HK-2 (cell line): ENCODE data around the gene TSPAN4.

ENCODE experiments used
- DNase-seq: peaks from one replicate; pipeline ENCODE4 v3.0.0-alpha.2; 2018; ENCODE audit not compliant: unreplicated experiment

The TSPAN4 gene

DNA sequence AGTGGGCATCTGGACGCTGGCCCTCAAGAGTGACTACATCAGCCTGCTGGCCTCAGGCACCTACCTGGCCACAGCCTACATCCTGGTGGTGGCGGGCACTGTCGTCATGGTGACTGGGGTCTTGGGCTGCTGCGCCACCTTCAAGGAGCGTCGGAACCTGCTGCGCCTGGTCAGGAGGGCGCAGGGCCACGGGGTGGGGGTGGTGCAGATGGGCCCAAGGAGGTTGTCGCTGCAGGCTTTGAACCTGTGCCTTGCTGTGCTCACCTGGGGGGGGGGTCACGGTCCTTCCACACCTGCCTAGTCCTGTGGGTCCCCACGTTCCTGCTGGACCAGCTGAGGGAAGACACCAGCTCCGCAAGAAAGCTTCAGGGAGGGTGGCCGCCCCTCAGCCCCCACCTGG is 6.4 kb upstream of the TSPAN4 start:
- no peak for DNase-seq

DNA sequence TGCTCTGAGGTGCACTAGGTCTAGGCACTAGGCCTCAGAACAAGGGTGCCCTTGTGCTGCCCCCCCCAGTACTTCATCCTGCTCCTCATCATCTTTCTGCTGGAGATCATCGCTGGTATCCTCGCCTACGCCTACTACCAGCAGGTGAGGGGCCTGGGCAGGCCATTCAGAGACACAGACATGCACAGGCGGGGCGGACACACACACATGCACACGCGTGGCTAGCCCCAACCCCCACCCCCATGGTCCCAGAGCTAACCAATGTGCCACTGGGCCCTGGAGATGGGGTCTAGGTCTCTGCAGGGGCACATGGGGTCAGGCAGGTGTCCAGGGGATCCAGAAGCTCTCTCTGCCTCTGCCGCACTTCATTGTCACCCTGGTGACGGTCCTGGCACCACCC is 6.0 kb upstream of the TSPAN4 start:
- no peak for DNase-seq

DNA sequence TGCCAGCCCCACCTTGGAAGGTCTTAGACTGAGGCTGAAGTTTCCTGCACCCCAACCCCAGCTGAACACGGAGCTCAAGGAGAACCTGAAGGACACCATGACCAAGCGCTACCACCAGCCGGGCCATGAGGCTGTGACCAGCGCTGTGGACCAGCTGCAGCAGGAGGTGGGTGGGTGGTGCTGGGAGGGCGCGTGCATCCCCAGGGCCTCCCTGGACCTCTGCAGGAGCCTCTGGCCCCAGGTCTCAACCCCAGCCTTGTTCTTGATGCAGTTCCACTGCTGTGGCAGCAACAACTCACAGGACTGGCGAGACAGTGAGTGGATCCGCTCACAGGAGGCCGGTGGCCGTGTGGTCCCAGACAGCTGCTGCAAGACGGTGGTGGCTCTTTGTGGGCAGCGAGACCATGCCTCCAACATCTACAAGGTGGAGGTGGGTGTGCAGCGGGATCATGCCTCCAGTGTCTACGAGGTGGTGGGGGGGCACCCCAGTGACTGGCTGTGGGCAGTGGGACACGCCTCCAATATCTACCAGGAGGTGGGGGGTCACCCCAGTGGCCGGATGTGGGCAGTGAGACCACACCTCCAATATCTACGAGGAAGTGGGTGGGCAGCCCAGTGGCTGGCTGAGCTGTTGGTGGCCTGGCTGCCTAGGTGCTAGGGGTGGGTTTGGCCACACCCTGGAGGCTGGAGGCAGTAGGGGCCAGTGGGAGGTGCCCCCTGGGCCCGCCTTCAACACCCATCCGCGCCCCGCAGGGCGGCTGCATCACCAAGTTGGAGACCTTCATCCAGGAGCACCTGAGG is 5.3 kb upstream of the TSPAN4 start:
- no peak for DNase-seq

GRCh38 chr11:837990-838307 is 4.7 kb upstream of the TSPAN4 start:
- DNase-seq = no peak

GRCh38 chr11:838441-839279 is 4.0 kb upstream of the TSPAN4 start:
- DNase-seq = no peak

DNA sequence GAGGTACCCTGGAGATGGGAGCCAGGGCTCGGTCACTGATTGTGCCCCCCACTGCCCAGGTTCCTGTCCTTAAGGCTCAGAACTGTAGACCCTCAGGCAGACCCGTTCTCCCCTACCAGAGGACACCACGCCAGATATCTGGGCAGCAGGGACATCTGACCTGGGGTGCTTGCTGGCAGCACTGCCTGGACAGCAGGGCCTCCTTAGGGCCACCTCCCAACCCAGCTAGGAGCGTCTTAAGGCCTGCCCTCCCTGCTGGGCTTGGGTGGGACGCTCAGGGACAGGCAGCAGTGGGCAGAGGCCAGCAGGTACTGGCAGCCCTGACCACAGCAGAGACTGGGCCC is 3.4 kb upstream of the TSPAN4 start:
- no peak for DNase-seq

- no peak for DNase-seq
These were observed 2.6 kb upstream of the TSPAN4 start for GRCh38 chr11:839875-840617.

GRCh38 chr11:841981-842369 is 677 bp upstream of the TSPAN4 start:
- DNase-seq = no peak

DNA sequence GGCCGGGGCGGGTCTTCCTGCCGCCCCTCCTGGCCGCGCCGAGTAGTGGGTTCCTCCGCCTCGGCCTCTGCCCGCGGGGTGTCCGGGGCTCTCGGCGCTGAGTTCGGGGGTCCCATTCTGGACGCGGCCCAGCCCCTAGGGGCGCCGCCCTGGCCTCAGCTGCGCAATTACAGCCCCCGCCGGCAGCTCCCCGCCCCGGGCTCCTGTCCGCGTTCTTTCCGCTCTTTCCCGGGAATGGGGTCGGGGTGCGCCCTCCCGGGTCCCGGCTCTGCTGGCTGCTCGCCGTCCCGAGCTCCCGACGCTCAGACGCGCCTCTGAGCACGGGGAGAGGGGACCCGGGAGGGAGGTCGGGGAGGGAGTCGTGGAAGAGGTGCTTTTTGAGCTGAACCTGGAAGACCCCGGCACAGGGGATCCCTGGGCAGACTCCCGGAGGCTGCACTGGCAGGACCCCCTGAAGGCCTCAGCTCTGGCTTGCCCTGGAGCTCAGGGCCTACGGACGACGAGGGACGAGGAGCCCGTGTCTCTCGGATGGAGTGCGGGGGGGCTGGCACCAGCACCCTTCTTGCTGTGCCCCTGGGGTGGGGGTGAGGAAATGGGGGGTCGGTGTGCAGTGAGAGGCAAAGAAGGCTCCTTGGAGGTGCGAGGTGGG is 558 bp downstream of the TSPAN4 start:
- peak; percentile 38 for DNase-seq

GRCh38 chr11:843818-844692 is 1.4 kb downstream of the TSPAN4 start:
- peak; percentile 89 for DNase-seq

GRCh38 chr11:844693-845644 is 2.3 kb downstream of the TSPAN4 start:
- DNase-seq = peak; percentile 74

- DNase-seq = no peak
These were observed 3.3 kb downstream of the TSPAN4 start for GRCh38 chr11:845872-846495.

- no peak for DNase-seq
These were observed 3.9 kb downstream of the TSPAN4 start for GRCh38 chr11:846496-847098.

DNA sequence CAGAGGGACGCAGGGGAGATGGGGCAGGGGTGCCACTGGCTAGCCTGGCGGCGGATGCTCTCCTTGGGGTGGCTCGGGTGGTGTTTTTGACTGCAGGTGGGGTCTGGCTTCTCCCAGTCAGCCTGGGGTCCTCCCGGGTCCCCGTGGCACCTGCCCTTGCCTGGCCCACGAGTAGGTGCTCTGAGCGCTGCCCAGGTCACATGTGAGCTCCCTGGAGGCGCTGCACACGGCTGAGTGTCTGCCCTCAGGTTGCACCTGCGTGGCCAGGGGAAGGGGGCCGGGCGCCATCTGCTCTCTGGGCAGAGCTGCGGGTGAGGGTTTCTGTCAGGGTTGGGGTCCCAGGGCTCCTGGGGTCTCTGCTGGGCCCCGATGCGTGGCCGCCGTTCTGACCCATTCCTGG is 5.2 kb downstream of the TSPAN4 start:
- DNase-seq = no peak

DNA sequence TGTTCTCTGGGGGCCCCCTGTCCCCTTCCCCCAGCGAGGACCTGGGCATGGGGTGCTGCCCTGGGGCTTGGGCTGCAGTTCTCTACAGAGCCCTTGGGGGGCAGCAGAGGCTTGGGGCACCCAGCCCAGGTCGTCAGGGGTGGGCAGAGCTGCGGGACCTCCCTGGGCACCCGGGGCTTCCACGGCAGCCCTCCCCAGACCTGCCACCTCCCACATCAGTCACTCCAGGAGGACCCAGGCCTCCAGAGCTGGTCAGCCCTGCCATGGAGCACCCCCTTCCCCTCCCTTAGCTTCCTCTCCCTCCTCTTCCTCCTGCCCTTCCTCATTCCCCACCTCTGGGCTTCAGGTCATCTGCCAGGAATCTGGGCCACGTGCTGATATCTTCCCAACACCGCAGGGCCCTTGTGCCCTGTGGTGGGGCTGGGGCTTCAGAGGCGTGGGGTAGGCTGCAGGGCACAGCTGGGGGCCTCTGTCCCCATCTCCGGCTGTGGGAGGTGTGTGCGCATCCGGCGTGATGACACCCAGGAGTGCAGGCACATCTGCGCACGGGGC is 5.8 kb downstream of the TSPAN4 start:
- no peak for DNase-seq

DNA sequence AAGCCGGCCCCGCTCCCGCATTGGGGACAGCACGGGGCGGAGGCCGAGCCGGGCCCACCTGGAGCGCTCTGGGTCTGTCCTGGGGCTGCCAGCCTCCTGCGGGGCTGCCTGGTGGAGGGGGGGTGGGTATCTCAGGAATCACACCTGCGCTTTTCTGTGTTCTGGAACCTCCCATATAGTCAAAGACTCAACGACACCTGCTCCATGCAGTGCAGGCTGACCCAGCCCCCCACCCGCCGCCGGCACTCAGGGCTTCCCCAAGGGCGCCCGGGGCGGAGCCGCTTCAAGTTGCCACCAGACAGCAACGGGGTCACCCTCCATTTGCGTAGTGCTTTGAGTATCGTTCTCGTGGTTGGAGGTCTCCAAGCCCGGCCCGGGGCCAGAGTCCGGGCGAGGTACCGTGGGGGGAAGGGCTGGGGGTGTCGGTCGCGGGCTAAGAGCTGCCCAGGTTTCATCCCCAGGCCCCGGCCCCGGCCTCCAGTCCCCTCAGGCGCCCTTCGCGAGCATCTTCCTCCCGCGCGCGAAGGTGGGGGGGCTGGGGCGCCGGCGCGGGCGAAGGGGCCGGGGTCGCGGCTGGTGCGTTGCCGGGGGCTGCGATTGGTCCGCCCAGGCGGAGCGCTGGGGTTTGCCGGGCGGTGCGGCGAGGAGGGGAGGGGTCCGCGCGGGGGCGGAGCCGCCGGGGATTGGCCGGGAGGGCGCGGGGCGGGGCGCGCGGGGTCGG is 6.6 kb downstream of the TSPAN4 start:
- no peak for DNase-seq

GRCh38 chr11:849951-850774 is 7.5 kb downstream of the TSPAN4 start:
- no peak for DNase-seq
